HT1080 (cell line): ENCODE results near the gene PIAS2. TPM values are rescaled to one million over a fixed set of nuclear protein-coding genes. Genes with fewer than 3 reads are reported as not detected.
A peak's percentile ranks its signal among the peaks of the same experiment; 100 is the strongest.
"Not testable (repeated sequence)": the region's sequence is repeated elsewhere in the genome, so short reads cannot be mapped to it uniquely, and the experiment has no call there.

ENCODE experiments used
- DNase-seq: peaks from one replicate; pipeline ENCODE4 v3.0.0-alpha.2; 2015; ENCODE audit warnings: low read depth
- polyA plus RNA-seq, 2 experiments: library from polyadenylated mRNA; depleted of rRNA; stranded (reverse); fragments of >200 nt; gene quantifications; 2 replicates each; pipeline ENCODE4 v1.2.3, GENCODE V29; 2015
- total RNA-seq: library from RNA; depleted of rRNA; stranded (reverse); fragments of >200 nt; shearing (Covaris generic); gene quantifications from 2 replicates; pipeline ENCODE4 v1.2.3, GENCODE V29; 2014; rRNA removed

The PIAS2 gene, protein sequence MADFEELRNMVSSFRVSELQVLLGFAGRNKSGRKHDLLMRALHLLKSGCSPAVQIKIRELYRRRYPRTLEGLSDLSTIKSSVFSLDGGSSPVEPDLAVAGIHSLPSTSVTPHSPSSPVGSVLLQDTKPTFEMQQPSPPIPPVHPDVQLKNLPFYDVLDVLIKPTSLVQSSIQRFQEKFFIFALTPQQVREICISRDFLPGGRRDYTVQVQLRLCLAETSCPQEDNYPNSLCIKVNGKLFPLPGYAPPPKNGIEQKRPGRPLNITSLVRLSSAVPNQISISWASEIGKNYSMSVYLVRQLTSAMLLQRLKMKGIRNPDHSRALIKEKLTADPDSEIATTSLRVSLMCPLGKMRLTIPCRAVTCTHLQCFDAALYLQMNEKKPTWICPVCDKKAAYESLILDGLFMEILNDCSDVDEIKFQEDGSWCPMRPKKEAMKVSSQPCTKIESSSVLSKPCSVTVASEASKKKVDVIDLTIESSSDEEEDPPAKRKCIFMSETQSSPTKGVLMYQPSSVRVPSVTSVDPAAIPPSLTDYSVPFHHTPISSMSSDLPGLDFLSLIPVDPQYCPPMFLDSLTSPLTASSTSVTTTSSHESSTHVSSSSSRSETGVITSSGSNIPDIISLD
- 12.8 and 20.8 TPM in 2 replicates for total RNA-seq
- 16.6 and 21.6 TPM in 2 replicates for polyA plus RNA-seq (2015; cell fraction: cytosol; rRNA removed)
- polyA plus RNA-seq (2015; cell fraction: nucleus; rRNA removed): 21.1 and 23.6 TPM in 2 replicates

DNA sequence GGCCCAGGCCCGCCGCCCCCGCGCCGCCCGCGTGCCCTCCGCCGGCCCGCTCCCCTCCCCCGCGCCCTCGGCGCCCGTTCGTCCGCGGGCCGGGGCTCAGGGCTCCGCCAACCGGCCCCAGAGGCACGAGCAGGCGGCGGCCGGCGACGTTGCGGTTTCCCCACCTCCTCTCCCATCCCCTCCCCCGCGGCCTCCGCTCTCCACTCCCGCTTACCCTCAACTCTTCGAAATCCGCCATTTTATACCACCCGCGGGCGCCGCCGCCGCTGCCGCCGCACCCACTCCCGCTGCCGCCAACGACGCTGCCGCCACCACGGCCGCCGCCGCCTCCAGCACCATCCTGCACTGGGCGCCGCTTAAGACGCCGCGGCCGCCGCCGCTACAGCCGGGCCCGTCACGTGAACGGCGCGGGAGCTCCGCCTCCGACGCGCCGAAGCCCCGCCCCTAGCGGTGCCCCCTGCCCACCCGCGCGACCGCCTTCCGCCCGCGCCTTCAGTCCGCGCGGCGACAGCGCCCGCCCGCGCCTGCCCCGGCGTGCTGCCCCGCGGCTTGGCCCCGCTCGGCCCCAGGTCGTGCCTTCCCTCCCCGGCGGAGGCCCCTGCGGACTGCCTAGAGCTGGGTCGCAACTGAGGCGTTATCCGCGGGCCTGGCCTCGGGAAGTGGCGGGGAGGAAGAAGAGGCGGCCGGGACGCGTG lies at the start of gene PIAS2, which contains the start of gene KATNAL2:
PIAS2 (minus strand) TSS at position 400 of the 695 bp plus-strand sequence; CDS start at position 238, 162 bp downstream.
KATNAL2 (plus strand) TSS at position 495 of the 695 bp plus-strand sequence. CDS start 29,271 bp downstream, outside the sequence.
- DNase-seq: peak; percentile 73

DNA sequence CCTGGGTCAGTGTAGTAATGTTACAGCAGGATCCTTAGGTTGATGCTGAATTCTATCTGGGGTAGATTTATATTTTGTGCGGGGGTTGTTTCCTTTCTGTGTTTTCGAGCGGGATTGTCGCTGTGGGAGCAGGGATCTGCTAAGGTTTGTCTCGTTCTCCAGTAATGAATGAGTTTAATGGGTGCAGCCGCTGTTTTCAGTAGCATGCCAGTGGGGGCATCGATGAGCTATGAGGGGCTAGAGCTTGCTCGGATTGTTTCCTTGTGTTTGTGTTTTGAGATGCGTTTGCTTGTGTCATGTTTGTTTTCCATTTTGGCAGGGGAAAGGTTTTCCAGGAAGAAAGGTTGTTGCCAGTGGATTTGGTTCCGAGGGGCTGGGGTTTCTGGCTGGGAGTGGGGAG lies 49.0 kb upstream of the PIAS2 start:
- not testable (repeated sequence) for DNase-seq

DNA sequence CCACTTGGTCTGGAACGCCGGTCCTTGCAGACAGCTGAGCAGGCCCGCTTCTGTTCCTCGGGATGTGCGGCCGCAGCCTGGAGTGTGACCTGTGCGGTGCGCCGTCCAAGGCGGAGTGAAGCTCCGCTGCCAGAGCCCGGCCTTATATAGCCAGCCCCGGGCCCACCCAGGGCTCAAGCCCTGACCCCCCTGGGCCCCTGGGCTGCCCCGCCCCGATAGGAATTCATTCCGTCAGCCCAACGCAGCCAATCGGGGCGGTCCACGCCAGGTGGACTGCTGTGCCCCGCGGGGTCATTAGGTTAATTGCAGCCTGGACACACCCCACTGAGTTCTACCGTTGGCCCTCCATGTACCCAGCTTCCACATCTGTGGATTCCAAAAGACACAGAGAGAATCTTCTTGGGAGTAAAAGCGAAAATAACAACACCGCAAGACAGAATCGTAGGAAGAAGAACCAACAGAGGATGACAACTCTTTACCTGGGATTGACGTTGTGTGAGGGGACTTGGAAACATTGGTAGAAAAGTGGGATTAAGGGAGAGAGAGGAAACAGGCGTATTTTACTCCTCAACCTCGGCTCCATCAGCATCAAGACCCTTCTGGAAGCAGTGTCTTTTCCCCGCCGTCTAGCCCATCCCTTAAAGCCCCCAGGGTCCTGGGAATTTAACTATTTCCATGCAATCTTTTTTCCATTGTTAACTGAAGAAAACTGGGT lies 47.4 kb upstream of the PIAS2 start:
- DNase-seq: not testable (repeated sequence)

DNA sequence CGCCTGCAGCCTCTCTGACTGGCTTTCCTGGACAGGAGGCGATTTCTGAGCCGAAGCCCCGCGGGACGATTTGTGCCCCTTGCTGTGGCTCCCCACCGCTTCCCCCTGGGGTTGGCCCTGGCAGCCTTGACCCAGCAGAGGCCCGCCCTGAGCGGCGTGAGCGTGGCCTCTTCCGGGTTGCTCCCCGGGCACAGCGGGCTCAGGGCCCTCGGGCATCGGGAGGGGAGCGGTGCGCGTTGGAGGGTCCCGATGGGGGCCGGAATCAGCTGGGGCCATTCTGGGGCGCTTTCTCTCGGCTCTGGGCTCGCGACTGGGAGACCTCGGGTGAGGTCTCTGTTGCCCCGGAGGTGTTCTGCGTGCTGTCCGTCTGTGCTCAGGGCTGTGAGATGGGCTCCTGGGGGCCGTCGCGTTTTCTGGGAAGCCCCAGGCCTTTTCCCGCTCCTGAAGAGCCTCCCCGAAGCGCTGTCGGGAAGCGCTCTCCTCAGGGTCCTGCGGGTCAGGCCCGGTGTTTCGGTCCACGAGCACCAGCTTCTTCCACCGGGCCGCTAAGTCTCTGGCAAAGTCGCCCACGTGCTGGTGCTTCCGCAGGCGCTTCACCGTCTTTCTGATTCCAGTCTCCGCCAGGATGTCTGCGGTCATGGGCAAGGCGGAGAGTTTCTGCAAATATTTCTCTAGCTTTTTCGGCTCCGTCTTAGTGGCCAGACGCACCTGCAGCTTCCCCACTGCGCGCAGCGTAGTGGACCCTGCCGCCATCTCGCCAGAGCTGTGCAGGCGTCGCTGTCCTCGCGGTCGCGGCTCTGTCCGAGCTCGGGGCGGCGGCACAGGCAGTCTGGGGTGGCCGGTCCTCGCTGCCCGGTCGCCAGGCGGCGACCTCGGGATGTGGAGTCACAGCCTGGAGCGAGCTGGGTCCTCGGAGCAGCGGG lies 46.6 kb upstream of the PIAS2 start:
- DNase-seq: not testable (repeated sequence)

DNA sequence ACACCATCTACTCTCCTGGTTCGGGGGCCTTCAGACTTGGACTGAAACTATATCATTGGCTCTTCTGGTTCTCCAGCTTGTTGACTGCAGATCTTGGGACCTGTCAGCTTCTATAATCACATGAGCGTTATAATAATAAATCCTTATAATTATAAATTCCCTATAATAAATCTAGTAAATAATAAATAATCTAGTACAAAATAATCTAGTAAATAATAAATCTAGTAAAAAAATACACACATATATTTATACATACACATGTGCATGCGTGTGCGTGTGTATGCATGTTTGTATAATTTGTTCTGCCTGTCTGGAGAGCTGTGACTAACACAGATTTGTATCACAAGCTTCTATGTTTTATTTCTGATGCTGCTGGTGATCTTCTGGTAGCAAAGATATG lies 40.9 kb upstream of the PIAS2 start:
- DNase-seq: no peak

DNA sequence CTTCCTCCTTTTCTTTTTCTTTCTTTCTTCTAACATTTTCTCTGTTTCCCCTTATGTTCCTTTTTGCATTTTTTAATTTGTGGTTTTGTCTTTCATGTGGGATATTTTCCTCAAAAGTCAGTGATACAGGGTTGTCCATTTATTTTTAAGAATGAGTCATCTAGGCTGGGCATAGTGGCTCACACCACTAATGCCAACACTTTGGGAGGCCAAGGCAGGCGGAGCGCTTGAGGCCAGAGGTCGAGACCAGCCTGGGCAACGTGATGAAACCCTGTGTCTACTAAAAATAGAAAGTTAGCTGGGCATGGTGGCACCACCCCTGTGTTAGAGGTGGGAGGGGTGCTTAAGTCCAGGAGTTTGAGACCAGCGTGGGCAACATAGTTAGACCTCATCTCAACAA lies 35.9 kb upstream of the PIAS2 start:
- no peak for DNase-seq

DNA sequence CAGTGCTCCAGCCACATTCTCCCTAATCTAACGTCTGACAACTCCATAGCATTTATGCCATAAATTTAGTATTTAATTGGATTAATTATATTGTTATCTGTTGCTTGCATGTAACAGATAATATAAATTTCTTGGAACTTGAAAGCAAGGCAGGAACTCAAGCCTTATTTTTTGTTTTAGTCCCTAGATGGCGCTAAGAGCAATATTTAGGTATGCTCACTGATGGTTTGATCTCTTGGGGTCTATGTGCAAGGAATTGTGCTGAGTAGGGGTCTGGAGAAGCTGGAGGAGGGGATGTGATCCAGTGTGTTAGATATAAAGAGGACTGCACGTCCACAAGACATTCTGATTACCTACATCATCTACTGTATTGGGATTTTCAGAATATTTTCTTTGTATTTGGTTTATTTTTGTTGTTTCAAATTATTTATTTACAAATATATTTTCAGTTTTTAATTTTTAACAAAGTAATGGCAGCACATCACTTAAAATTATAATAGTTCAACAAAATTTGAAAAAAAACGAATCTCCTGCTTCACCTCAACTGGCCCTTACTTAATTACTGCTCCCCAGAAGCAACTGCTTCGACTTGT lies 32.9 kb upstream of the PIAS2 start:
- DNase-seq: no peak

DNA sequence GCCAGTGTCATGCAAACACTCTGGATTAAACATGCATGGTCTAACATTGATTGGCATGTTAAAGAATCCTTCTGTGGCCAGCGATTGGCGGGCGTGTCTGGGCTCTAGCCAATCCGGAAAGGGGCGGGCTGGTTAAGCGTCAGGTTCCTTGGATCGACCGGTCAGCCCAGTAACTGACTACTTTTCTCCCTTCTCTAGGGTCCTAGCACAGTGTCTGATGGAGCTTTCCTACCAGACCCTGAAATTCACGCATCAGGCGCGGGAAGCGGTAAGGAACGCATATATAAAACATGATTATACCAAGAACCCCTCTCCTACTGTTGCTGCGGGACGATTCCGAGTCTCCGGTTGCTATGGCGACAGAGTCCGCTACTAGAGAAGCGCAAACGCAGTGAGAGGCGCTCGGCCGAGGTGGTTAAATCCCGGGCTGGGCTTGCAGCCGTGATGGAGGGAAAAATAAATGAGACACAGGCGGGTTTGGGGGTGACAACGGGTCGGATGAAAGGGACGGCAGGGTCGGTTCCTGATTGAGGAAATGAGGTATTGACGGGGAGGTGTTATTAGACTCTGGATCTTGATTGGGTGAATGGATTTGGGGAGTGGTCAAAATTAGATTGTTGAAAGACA lies 29.5 kb upstream of the PIAS2 start:
- no peak for DNase-seq

DNA sequence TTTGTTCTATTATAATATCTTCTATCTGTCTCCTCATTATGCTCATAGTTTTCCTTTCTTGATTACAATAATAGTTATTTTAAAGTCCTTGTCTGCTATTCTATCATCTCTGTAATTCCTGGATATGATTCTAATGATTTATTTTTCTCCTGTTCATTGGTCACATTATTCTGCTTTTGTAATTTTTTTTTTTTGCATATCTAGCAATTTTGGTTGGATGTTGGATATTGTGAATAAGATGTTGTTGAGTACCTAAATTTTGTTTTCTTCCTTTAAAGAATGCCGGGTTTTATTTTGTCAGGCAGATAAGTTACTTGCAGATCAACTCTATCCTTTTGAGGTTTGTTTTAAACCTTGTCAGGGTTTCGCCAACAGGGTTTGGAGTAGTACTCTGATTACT lies 25.3 kb upstream of the PIAS2 start:
- DNase-seq: no peak

DNA sequence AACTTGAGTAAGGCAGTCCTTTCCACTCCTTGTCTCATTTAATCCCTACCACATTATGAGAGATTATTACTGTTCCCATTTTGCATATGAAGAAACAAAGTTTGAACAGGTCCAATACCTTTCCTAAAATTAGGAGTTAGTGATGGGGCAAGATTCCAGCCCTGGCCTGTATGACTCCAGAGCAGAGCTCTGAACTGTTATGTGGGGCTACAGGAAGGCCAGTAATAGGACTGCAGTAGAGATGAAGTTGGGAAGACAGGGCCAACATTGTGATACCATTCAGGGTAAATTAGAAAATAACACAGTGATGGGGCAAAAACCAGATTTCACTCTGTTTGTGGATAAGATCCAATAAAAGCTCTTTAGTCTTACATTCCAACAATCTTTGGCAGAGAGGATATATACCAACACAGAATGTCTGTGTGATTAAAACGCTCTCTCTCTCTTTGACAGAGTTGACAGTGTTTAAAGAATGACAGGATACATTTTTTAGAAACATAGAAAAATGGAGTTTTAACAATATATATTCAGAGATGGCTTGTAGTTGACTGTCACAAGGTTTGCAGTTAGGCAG lies 22.8 kb upstream of the PIAS2 start:
- no peak for DNase-seq

DNA sequence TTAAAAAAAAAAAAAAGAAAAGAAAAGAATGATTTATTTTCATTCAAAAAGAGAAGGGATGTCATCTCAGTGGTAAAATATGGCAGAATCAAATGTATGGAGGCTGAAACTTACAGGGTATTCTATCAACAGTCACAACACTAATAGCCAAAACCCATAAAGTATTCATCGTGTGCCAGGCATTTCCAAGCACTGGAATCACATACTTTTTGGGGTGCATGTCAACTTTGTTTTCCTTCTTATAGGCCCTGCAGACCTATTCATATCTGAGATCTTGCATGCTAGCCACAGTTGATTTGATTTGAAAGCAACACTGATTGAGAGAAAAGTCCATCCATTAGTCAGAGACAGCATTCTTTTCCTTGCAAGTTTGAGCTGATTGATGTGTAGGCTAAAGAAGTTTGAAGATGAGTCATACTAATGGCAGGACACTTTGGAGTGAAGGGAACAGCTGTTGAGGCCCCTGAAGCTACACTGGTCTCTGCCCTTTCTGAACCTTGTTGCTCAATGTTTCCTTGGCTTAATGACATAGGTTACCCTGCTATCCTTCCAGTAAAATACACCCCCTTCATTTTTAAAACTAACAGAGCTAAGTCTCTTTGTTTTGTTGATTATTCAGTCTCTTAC lies 22.1 kb upstream of the PIAS2 start:
- peak; percentile 21 for DNase-seq

DNA sequence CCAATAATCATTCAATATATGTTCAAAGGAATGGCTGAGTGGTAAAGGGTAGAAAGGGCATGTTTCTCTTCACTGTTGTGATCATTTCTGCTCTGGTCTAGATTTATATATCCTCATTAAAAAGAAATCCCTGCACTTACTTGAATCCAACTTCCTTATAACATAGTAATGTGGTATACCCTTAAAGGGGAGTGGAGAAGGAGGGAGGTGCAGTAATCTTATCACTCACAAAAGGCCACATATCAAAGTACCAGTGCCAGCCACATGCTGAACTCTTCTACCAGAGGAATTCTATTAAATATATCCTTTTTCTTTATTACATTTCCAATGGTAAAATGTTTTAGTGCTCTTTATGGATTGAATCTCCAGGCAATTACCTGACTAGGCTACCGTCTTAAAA lies 3.3 kb upstream of the PIAS2 start:
- DNase-seq: no peak

DNA sequence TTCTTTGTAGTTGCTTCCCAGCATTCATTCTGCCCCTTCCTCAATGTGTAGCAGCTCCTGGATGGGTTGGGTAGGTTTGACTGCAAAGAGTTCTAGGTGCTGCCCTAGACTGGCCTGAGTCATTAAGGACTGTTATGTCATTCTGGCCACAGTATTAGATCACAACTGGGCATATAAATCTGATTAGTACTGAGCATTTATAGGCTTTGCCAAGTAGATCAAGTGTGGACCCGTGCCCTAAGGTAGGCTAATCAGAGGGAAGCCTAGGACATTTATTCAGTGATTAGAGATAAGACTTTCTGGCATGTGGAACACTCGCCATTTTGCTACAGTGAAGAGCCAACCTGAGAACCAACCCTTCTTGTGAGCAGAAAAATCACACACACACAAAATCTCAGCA lies 2.8 kb upstream of the PIAS2 start:
- DNase-seq: no peak

DNA sequence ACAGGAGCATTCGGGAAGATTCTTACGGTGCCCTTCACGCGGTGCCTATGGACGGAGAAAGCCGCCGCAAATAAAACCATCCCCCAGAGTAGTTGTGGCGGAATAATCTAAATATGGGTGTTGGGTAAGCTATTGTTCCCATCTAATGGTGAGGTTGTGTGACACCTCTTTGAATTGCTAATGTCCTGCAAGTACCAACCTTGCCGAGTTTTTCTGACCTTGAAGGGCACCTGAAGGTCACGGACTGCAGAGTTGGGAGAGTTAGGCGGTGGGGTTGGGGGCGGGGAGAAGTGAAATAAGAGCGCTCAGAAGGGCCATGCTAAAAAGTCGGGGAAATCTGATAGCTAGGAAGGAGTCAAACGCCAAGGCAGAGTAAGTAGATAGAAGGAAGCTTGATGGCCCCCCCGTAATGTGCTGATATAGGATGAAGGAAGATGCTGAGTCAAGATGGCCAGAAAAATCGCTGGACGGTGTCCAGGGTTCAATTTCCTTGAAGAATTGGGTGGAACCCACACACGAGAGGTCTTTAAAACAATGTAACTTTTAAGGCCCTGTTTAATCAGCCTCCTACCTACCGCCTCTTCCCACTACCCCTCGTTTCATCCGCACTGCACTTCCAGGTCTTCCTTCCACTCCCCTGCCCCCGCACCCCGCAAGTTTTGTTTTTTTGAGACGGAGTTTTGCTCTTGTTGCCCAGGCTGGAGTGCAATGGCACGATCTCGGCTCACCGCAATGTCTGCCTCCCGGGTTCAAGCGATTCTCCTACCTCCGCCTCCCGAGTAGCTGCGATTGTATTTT lies 695 bp upstream of the PIAS2 start:
- DNase-seq: peak; percentile 11

DNA sequence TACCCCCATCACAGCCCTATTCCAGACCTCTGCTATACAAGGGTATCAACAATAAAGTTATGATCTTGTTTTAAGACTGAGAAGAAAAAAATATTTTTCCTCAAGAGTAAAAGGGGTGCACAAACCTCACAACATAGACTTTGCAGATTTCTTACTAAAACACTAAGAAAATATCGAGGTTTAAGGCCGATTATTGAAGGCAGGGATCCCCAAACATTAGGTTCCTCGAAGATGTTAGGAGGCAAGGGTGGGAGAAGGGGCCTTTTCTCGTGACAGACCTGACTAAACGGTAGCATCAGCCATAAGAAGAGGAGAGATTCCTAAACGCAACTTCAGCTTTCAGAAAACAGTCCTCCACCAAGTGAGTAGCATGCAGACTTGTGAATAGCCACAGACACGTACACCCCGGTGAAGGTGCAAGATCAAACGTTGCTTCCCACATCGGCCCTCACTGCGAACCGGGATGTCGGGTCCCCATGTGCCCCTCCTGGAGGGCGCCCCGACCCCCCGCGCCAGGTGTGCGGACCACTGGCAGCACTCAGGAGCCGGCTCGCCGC lies 678 bp downstream of the PIAS2 start:
- DNase-seq: peak; percentile 10

DNA sequence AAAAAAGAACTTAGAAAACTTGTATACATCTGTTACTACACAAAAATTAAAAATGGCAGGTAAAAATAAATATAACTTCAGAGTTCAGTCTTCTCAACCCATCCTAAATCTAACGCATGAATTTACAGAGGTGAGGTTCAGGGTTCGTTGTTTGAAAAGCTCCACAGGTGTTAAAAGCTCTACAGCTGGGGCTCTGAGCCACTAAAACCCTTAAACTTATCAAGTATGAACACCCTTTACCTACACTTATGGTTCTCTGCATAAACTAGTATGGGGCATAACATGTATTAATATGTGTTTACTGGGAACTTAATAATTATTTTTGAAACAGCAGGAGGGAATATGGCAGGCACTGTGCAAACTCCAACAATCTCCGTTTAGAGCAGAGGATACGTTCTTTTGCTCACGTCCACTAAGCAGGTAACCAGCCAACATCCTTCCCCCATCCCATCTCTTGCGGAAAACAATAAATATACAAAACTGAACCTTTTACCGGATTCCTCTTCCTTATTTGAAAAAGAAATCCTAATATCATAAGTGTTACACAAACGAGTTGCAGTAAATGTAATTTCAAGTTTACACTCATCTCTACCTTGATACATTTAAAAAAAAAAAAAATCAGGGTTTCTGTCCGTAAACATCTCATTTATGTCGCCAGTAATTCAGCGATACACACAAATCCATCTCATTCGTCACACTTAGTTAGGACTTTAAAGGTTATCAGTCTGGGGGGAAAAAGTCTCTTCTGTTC lies 1.3 kb downstream of the PIAS2 start:
- no peak for DNase-seq
